WTC11 (cell line): ENCODE results near the gene CDK8. TPM values are rescaled to one million over a fixed set of nuclear protein-coding genes. Genes with fewer than 3 reads are reported as not detected.

Experiments used
- ATAC-seq: fragments of 200-7000 bp; cut with Tn5 transposase; 2 replicates; pipeline ENCODE4 v1.10.0; 2021; ENCODE audit warnings: mild to moderate bottlenecking, moderate library complexity
- CTCF ChIA-PET: fragments of 300-600 bp; sonication (Branson Sonifier 250); formaldehyde crosslinking; loops from one replicate; lab custom pipeline; 2021; ENCODE audit warnings: antibody characterized with exemption; lab: Charles Lee
- POLR2A ChIA-PET: fragments of 350-600 bp; sonication (Branson Sonifier 250); formaldehyde crosslinking; loops from one replicate; lab custom pipeline; 2021; ENCODE audit warnings: antibody characterized with exemption; lab: Charles Lee
- DNase-seq: peaks from one replicate; pipeline ENCODE4 v3.0.0; 2021; ENCODE audit warnings: low spot score
- H3K27ac Mint-ChIP-seq: 2 replicates; pipeline ENCODE4 v1.8.0; 2021; ENCODE audit warnings: mixed read lengths
- H3K27me3 Mint-ChIP-seq: 2 replicates; pipeline ENCODE4 v1.8.0; 2021; ENCODE audit warnings: low read depth, mild to moderate bottlenecking, moderate library complexity, mixed read lengths
- H3K36me3 Mint-ChIP-seq: 2 replicates; pipeline ENCODE4 v1.8.0; 2021; ENCODE audit warnings: mixed read lengths
- H3K4me1 Mint-ChIP-seq: 2 replicates; pipeline ENCODE4 v1.8.0; 2022; ENCODE audit warnings: mixed read lengths
- H3K4me3 Mint-ChIP-seq: 2 replicates; pipeline ENCODE4 v1.8.0; 2021; ENCODE audit warnings: mild to moderate bottlenecking, moderate library complexity, mixed read lengths
- H3K9me3 Mint-ChIP-seq: 2 replicates; pipeline ENCODE4 v1.8.0; 2021; ENCODE audit warnings: mixed read lengths
- CREB1 ChIP-seq: sonication (generic); formaldehyde crosslinking; IDR thresholded peaks from 2 replicates; pipeline ENCODE4 v1.8.0; 2023; ENCODE audit warnings: mild to moderate bottlenecking, missing genetic modification reagents
- CREM ChIP-seq: sonication (generic); formaldehyde crosslinking; IDR thresholded peaks from 2 replicates; pipeline ENCODE4 v1.8.1; 2022; ENCODE audit warnings: mild to moderate bottlenecking, missing genetic modification reagents, moderate library complexity
- E2F5 ChIP-seq: sonication (generic); formaldehyde crosslinking; IDR thresholded peaks from 2 replicates; pipeline ENCODE4 v1.8.1; 2022; ENCODE audit warnings: mild to moderate bottlenecking, moderate library complexity, missing genetic modification reagents
- ELF4 ChIP-seq: sonication (generic); formaldehyde crosslinking; IDR thresholded peaks from 2 replicates; pipeline ENCODE4 v1.8.1; 2022; ENCODE audit warnings: low read depth, mild to moderate bottlenecking, moderate library complexity, missing genetic modification reagents
- FOXK1 ChIP-seq: sonication (generic); formaldehyde crosslinking; IDR thresholded peaks from 2 replicates; pipeline ENCODE4 v1.8.0; 2022; ENCODE audit warnings: mild to moderate bottlenecking, moderate library complexity, missing genetic modification reagents
- GABPB1 ChIP-seq: sonication (generic); formaldehyde crosslinking; IDR thresholded peaks from 2 replicates; pipeline ENCODE4 v1.8.1; 2023; ENCODE audit warnings: mild to moderate bottlenecking, missing genetic modification reagents
- HMGA2 ChIP-seq: fragments of 250-450 bp; sonication (Bioruptor Pico); IDR thresholded peaks from 2 replicates; pipeline ENCODE4 v1.4.0; 2021; ENCODE audit warnings: mild to moderate bottlenecking, moderate library complexity
- NR3C1 ChIP-seq: sonication (generic); formaldehyde crosslinking; conservative IDR thresholded peaks from 2 replicates; pipeline ENCODE4 v1.8.1; 2023; ENCODE audit warnings: low read depth, mild to moderate bottlenecking, missing genetic modification reagents
- SMAD3 ChIP-seq: sonication (generic); formaldehyde crosslinking; IDR thresholded peaks from 2 replicates; pipeline ENCODE4 v1.8.0; 2022; ENCODE audit warnings: missing genetic modification reagents, mild to moderate bottlenecking, borderline replicate concordance
- SP1 ChIP-seq: sonication (generic); formaldehyde crosslinking; conservative IDR thresholded peaks from 2 replicates; pipeline ENCODE4 v1.8.1; 2022; ENCODE audit warnings: missing genetic modification reagents
- TEAD1 ChIP-seq: sonication (generic); formaldehyde crosslinking; IDR thresholded peaks from 2 replicates; pipeline ENCODE4 v1.8.0; 2022; ENCODE audit warnings: mild to moderate bottlenecking, missing genetic modification reagents
- ZBTB21 ChIP-seq: sonication (generic); formaldehyde crosslinking; IDR thresholded peaks from 2 replicates; pipeline ENCODE4 v1.8.1; 2023; ENCODE audit warnings: mild to moderate bottlenecking, missing genetic modification reagents, borderline replicate concordance
- ZBTB43 ChIP-seq: sonication (generic); formaldehyde crosslinking; IDR thresholded peaks from 2 replicates; pipeline ENCODE4 v1.8.1; 2023; ENCODE audit warnings: mild to moderate bottlenecking, missing genetic modification reagents
- ZNF281 ChIP-seq: sonication (generic); formaldehyde crosslinking; IDR thresholded peaks from 2 replicates; pipeline ENCODE4 v1.8.0; 2023; ENCODE audit warnings: mild to moderate bottlenecking, missing genetic modification reagents
- ZNF317 ChIP-seq: sonication (generic); formaldehyde crosslinking; IDR thresholded peaks from 2 replicates; pipeline ENCODE4 v1.8.1; 2023; ENCODE audit warnings: low read depth, mild to moderate bottlenecking, moderate library complexity, missing genetic modification reagents, borderline replicate concordance
- ZNF425 ChIP-seq: fragments of 250-450 bp; sonication (Bioruptor Pico); conservative IDR thresholded peaks from 2 replicates; pipeline ENCODE4 v1.9.0; 2021; ENCODE audit warnings: mild to moderate bottlenecking
- ZNF532 ChIP-seq: fragments of 250-450 bp; sonication (Bioruptor Pico); IDR thresholded peaks from 2 replicates; pipeline ENCODE4 v1.9.0; 2021; ENCODE audit warnings: mild to moderate bottlenecking, borderline replicate concordance
- total RNA-seq: library from RNA; stranded (reverse); gene quantifications from 3 replicates; pipeline ENCODE4 v1.2.3, GENCODE V29; 2021

Gene CDK8
- total RNA-seq, 1 experiment from 2014 or later, result 21.4 TPM

- DNase-seq (no peak), ATAC-seq (no peak)
- Mint-ChIP-seq H3K9me3 (peaks cover 12% of the 10 kb centered on the region), H3K4me3 (no peak overlapping the region), H3K36me3 (no peaks in the 10 kb centered on the region), H3K27ac (no peak overlapping the region), H3K27me3 (no peaks in the 10 kb centered on the region), H3K4me1 (no peaks in the 10 kb centered on the region)
- ChIA-PET CTCF (interaction anchor here (1.1 to 4.6 kb wide), 4 partner anchors 50 to 262 kb away, joined by 3 to 38 read pairs (median 7); no protein-coding TSS in a partner anchor), POLR2A (no interaction called here)
- no peak for TF ChIP-seq ZNF425 (CRISPR knock-in tag)
- no peak for TF ChIP-seq CREB1 (CRISPR knock-in tag)
- TF ChIP-seq TEAD1 (CRISPR knock-in tag), result no peak
- TF ChIP-seq ZNF317 (CRISPR knock-in tag), result no peak
- TF ChIP-seq ZBTB43 (CRISPR knock-in tag), result no peak
- TF ChIP-seq ELF4, result no peak
- no peak for TF ChIP-seq HMGA2 (CRISPR knock-in tag)
- TF ChIP-seq CREM (CRISPR knock-in tag), result no peak
- no peak for TF ChIP-seq FOXK1 (CRISPR knock-in tag)
- TF ChIP-seq E2F5, result no peak
- TF ChIP-seq ZNF532 (CRISPR knock-in tag), result no peak
- no peak for TF ChIP-seq GABPB1
- TF ChIP-seq SP1 (CRISPR knock-in tag), result no peak
- no peak for TF ChIP-seq ZNF281 (CRISPR knock-in tag)
- no peak for TF ChIP-seq NR3C1 (CRISPR knock-in tag)
- no peak for TF ChIP-seq ZBTB21 (CRISPR knock-in tag)
- no peak for TF ChIP-seq SMAD3 (CRISPR knock-in tag)
Measured at GRCh38 chr13:26446751-26447150, 192.8 kb downstream of the CDK8 start.
